NCI-H345 treated with DMSO at 0.1 percent for 48 hours (cell line): ENCODE results near the gene ADAMTS14.

Experiments
- DNase-seq: peaks from one replicate; lab custom pipeline; 2025; ENCODE audit not compliant: unreplicated experiment; lab: John Stamatoyannopoulos, UW

ADAMTS14 gene

GRCh38 chr10:70726909-70727495 lies 54.7 kb downstream of the ADAMTS14 start:
- no peak for DNase-seq

- DNase-seq, result no peak
Observed at GRCh38 chr10:70728328-70728727, 56.0 kb downstream of the ADAMTS14 start.

- peak; percentile 85 for DNase-seq
Observed at GRCh38 chr10:70729763-70730357, 57.6 kb downstream of the ADAMTS14 start.

GRCh38 chr10:70730955-70731354 lies 58.6 kb downstream of the ADAMTS14 start:
- no peak for DNase-seq

- DNase-seq, result no peak
Observed at GRCh38 chr10:70732569-70732968, 60.3 kb downstream of the ADAMTS14 start.

GRCh38 chr10:70733051-70733450 lies 60.7 kb downstream of the ADAMTS14 start:
- DNase-seq, result no peak

GRCh38 chr10:70735161-70735560 lies 62.9 kb downstream of the ADAMTS14 start:
- DNase-seq, result no peak

- DNase-seq, result no peak
Observed at GRCh38 chr10:70736525-70736924, 64.2 kb downstream of the ADAMTS14 start.

- DNase-seq, result no peak
Observed at GRCh38 chr10:70737250-70737649, 64.9 kb downstream of the ADAMTS14 start.

GRCh38 chr10:70738006-70738760 lies 65.9 kb downstream of the ADAMTS14 start:
- no peak for DNase-seq

- no peak for DNase-seq
Observed at GRCh38 chr10:70738761-70739121, 66.4 kb downstream of the ADAMTS14 start.

- no peak for DNase-seq
Observed at GRCh38 chr10:70740406-70741288, 68.3 kb downstream of the ADAMTS14 start.

GRCh38 chr10:70742537-70743429 lies 70.5 kb downstream of the ADAMTS14 start:
- DNase-seq, result no peak

- no peak for DNase-seq
Observed at GRCh38 chr10:70743430-70743788, 71.1 kb downstream of the ADAMTS14 start.

GRCh38 chr10:70743879-70744278 lies 71.6 kb downstream of the ADAMTS14 start:
- DNase-seq, result no peak

GRCh38 chr10:70744617-70745143 lies 72.4 kb downstream of the ADAMTS14 start:
- DNase-seq, result no peak

- no peak for DNase-seq
Observed at GRCh38 chr10:70745555-70745954, 73.2 kb downstream of the ADAMTS14 start.

GRCh38 chr10:70747192-70747965 lies 75.1 kb downstream of the ADAMTS14 start:
- no peak for DNase-seq

GRCh38 chr10:70748305-70748704 lies 76.0 kb downstream of the ADAMTS14 start:
- DNase-seq, result no peak
